Measurements from ENCODE around the gene PYCR2. TPM values are rescaled to one million over a fixed set of nuclear protein-coding genes. Genes with fewer than 3 reads are reported as not detected.

Gene PYCR2
- total RNA-seq, 1 experiment from 2014 or later: 104 TPM

DNA sequence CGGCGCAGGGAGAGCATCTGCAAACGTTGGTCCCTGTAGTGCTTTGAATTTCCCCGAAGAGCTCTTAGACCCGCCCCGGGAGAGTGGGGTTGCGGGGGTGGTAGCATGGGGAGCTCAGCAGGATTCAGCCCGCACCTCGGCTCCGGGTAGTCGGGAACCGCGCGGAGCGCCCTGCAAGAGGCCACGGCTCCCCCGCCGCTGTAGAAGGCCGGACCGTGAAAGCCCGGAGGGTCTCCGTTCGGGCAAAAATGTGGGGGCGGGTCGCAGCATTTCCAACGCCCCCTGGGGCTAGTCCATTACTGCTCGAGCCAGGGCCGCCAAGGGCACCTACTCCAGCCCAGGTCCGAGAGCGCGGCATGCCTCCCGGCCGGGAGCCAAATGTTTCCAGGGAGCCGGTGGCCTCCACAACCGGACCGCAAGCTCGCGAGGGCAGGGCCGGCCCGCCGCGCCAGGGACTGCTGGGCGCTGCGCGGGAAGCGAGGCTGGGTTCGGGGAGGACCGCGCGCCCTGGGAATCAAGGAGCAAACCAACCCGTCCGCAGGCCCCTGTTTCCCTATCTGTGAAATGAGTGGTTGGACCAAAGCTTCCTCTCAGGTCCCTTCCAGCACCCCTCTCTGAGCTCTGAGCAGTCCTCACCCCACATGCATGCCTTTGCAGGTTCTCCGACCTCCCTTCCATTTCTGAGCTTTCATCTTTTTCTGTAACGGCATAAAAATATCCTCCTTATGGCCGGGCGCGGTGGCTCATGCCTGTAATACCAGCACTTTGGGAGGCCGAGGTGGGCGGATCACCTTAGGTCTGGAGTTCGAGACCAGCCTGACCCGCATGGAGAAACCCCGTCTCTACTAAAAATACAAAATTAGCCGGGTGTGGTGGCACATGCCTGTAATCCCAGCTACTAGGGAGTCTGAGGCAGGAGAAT, 41.1 kb downstream of the PYCR2 start:
- Histone ChIP-seq H3K4me1 (ENCODE audit: insufficient read depth, low read length) (peaks cover 12% of the 10 kb centered on the region; the same call in 1 of the 2 replicates), H4K5ac (ENCODE audit: insufficient read length, low read depth, low read length) (no peak overlapping the region), H2BK20ac (ENCODE audit: low read depth, low read length, poor library complexity, severe bottlenecking) (no peak overlapping the region), H2BK12ac (ENCODE audit: insufficient read length, low read depth, low read length) (no peak overlapping the region), H2BK15ac (ENCODE audit: low read depth, low read length) (no peak overlapping the region; the same call in 1 of the 2 replicates), H3K18ac (ENCODE audit: insufficient read length, low read depth, low read length) (peak overlapping the region; percentile 85), H3K9me3 (ENCODE audit: control insufficient read depth, low read depth, low read length) (no peaks in the 10 kb centered on the region), H3K23ac (ENCODE audit: insufficient read length, low read depth, low read length) (no peak overlapping the region), H3T11ph (ENCODE audit: low read length) (no peak overlapping the region), H4K20me1 (ENCODE audit: control insufficient read depth, insufficient read depth, insufficient read length) (no peaks in the 10 kb centered on the region), H4K91ac (ENCODE audit: insufficient read length, low read depth, low read length) (peak overlapping the region; percentile 33), H4K8ac (replicated peaks; ENCODE audit: insufficient read length, low read depth, low read length) (no peak overlapping the region), H3K79me2 (ENCODE audit: insufficient read depth, low read length) (peaks cover 9% of the 10 kb centered on the region; the same call in 1 of the 2 replicates), H3K14ac (ENCODE audit: insufficient read depth, low read length) (peak overlapping the region; percentile 76), H2AK5ac (ENCODE audit: insufficient read length, low read length) (no peak overlapping the region), H2BK120ac (ENCODE audit: low read depth, low read length, poor library complexity, severe bottlenecking) (no peak overlapping the region), H3K4ac (ENCODE audit: low read depth, low read length) (peak overlapping the region; percentile 37; the same call in 1 of the 2 replicates), H3K23me2 (ENCODE audit: insufficient read length, low read depth, low read length, poor library complexity, severe bottlenecking) (peaks cover 21% of the 10 kb centered on the region), H3K56ac (ENCODE audit: insufficient read length, low read depth, low read length) (no peak overlapping the region), H2BK5ac (ENCODE audit: insufficient read length, low read length) (no peak overlapping the region), H2AFZ (ENCODE audit: low read length) (no peak overlapping the region), H3K27me3 (ENCODE audit: insufficient read depth, low read length) (no peaks in the 10 kb centered on the region), H3K4me2 (ENCODE audit: insufficient read depth, insufficient read length, low read length) (peak overlapping the region; percentile 83), H3K79me1 (ENCODE audit: insufficient read depth, low read depth, low read length, poor library complexity, severe bottlenecking) (no peaks in the 10 kb centered on the region), H3K27ac (ENCODE audit: insufficient read length, low read depth, low read length) (no peak overlapping the region), H3K9ac (ENCODE audit: extremely low read depth, insufficient read length, low read length) (peak overlapping the region; percentile 78)
- whole genome bisulfite sequencing (ENCODE audit: extremely low coverage, insufficient read length, low lambda C conversion rate): no CpG with 5 or more reads among the region's 63 CpGs
- Mint-ChIP-seq H3K27me3 (ENCODE audit: low read depth) (peaks cover 2% of the 10 kb centered on the region; the same call in 1 of the 2 replicates), H3K36me3 (ENCODE audit: insufficient read depth in 1 of 3, low read depth in 3 of 3) (peaks cover 0 to 20% (median 9%) of the 10 kb centered on the region in 3 experiments; a peak in 4 of 7 replicates), H3K4me1 (peaks cover 35 to 44% of the 10 kb centered on the region in 2 experiments), H3K27ac (peak overlapping the region in 2 of 3 experiments; percentile 45 to 84; a peak in 4 of 7 replicates), H3K4me3 (peak overlapping the region; percentile 78 to 88), H3K9me3 (no peaks in the 10 kb centered on the region)
- TF ChIP-seq, protein P1, sequence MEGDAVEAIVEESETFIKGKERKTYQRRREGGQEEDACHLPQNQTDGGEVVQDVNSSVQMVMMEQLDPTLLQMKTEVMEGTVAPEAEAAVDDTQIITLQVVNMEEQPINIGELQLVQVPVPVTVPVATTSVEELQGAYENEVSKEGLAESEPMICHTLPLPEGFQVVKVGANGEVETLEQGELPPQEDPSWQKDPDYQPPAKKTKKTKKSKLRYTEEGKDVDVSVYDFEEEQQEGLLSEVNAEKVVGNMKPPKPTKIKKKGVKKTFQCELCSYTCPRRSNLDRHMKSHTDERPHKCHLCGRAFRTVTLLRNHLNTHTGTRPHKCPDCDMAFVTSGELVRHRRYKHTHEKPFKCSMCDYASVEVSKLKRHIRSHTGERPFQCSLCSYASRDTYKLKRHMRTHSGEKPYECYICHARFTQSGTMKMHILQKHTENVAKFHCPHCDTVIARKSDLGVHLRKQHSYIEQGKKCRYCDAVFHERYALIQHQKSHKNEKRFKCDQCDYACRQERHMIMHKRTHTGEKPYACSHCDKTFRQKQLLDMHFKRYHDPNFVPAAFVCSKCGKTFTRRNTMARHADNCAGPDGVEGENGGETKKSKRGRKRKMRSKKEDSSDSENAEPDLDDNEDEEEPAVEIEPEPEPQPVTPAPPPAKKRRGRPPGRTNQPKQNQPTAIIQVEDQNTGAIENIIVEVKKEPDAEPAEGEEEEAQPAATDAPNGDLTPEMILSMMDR (conservative IDR thresholded peaks at IDR 0.05): no peak
- peak; percentile 59 for DNase-seq
